Glomerular visceral epithelial cell (primary cell): ENCODE measurements around the gene ZNF521.
"Not testable (repeated sequence)": the region's sequence is repeated elsewhere in the genome, so short reads cannot be mapped to it uniquely, and the experiment has no call there.

Source experiments
- DNase-seq: peaks from one replicate; pipeline ENCODE4 v3.0.0-alpha.2; 2016; ENCODE audit errors: extremely low spot score

The ZNF521 gene

DNA sequence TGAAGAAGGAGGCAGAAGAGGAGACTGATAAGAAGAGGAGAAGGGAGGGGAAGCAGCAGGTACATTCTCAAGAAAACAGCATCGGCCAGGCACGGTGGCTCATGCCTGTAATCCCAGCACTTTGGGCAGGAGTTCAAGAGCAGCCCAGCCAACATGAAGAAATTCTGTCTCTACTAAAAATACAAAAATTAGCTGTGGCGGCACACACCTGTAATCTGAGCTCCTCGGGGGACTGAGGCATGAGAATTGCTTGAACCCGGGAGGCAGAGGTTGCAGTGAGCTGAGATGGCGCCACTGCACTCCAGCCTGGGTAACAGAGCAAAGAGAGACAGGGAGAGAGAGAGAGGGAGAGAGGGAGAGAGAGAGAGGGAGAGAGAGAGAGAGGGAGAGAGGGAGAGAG is 318.8 kb downstream of the ZNF521 start:
- DNase-seq, result not testable (repeated sequence)

DNA sequence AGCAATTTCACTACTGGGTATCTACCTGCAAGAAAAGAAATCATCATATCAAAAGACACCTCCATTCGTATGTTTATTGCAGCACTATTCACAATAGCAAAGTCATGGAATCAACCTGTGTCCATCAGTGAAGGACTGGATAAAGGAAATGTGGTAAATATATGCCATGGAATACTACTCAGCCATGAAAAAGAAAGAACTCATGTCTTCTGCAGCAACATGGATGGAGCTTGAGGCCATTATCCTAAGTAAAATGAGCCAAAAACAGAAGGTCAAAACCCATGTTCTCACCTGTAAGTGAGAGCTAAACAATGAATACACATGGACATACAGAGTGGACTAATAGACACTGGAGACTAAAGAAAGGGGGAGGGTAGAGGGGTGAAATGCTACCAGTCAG is 322.2 kb downstream of the ZNF521 start:
- DNase-seq, result no peak

DNA sequence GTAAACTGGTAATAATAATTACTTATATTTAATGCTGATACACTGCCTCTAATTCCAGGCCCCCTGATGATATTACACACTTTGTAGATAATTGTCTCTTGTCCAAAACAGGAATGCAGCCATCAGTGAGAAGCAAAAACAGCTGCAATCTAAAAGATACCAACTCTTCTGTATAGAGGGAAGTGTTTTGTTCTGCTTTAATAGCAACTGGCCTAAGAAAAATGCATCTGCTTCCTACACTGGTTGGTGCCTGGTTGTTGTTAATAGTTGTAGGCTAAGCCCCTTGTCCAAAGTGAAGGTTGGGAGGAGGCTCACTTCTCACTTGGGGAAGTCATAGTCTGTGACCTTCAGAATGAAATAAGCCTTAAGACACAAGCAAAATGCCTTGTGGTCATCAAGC is 332.0 kb downstream of the ZNF521 start:
- no peak for DNase-seq

DNA sequence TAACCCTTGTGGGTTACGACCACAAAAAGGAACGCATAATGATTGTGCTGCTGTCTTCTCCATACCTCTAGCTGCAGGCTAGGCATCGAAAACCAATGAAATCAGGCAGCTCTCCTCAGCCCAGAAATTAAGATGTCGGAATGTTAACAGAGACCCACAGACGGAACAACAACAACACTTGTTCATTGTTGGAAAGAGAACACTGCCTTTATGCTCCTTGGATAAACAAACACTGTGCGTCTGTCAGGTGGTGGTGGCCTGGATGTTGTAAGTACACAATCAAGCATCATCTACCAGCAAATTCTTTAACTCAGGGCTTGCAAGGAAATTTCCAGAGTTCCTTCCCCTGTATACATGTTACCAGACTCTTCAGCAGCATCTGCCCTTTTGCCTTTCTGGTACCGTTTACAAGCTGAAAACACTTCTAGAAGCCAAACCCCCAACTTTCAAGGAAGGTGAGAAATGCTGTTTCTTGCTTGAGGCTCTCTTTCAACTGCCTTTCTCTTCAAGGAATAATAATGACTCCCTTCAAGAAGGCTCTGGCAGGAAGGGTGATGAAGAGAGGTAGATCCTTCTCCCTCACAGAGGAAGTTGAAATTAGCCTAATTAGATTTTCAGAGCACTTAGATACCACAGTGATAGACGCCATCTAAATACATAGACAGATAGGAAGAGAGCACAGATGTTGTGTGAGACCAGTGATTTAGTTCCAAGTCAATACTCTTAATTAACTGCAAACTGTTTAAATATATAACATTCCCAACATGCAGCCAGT is 332.7 kb downstream of the ZNF521 start:
- DNase-seq, result no peak

DNA sequence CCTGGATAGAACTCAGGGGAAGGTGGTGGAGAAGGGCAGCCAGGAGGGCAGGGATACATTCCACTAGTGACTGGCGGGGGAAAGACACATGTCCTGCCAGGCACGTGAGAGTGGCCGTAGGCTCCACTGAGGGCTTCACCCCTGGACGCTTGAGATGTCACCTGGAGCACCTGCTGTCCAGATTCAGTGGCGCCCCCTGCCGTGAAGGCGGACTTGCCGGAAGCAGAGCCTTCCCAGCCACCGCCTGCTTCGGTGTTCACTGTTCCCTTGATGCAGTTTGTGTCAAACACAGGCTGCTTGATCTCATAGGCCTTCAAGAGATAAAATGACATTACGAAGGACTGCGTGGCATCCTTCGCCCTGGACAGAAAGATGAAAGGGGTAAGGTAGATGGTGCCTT is 335.3 kb downstream of the ZNF521 start:
- no peak for DNase-seq

DNA sequence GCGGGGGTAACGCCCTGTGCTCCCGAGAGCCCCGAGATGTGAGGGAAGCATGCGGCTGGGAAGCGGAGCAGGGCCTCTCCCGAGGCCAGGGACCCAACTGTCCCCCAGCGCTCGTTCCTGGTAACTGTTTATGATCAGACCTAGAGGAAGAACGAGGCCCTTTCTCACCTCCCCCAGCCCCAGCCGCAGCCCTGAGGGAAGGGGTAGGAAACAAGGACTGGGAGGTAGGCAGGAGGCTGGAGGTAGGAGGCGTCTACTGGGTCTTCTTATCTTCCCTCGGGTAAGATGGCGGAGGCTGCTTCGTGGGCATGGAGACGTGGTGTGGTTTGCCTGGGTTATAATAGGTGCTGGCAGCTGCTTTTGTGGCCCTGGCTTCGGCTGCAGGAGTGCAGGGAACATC is 335.8 kb downstream of the ZNF521 start:
- DNase-seq, result no peak
